B cell (primary cell): ENCODE measurements around the gene TRIM17. TPM values are rescaled to one million over a fixed set of nuclear protein-coding genes. Genes with fewer than 3 reads are reported as not detected.

ENCODE experiments used
- ATAC-seq: fragments of 200-7000 bp; cut with Tn5 transposase; one replicate; pipeline ENCODE4 v1.10.0; 2021; ENCODE audit warnings: low read depth, mild to moderate bottlenecking, moderate number of reproducible peaks, moderate library complexity
- CTCF ChIA-PET: fragments of 350-600 bp; sonication (Branson Sonifier 250); formaldehyde crosslinking; loops from one replicate; lab custom pipeline; 2021; ENCODE audit warnings: antibody characterized with exemption, inconsistent platforms; lab: Charles Lee
- POLR2A ChIA-PET: fragments of 350-600 bp; sonication (Branson Sonifier 250); formaldehyde crosslinking; loops from one replicate; lab custom pipeline; 2021; ENCODE audit warnings: antibody characterized with exemption; lab: Charles Lee
- DNase-seq: peaks from one replicate; pipeline ENCODE4 v3.0.0; 2013
- H2AFZ ChIP-seq: 2 replicates; pipeline ENCODE4 v1.6.1; 2012; ENCODE audit warnings: mild to moderate bottlenecking, low read depth, low read length; ENCODE audit not compliant: insufficient read depth, poor library complexity, severe bottlenecking
- H3K27ac ChIP-seq, 2 donors: 1 replicate in 1 of 2; 2 replicates in 1 of 2; pipeline ENCODE4 v1.5.1; 2012 to 2013; ENCODE audit warnings: low read length in 2 of 2, mild to moderate bottlenecking in 2 of 2, moderate library complexity in 1 of 2
- H3K27me3 ChIP-seq, 4 experiments: fragments of 200-600 bp in 1 of 4; sonication (generic) in 1 of 4; replicated peaks in 1 of 4; 1 replicate in 2 of 4; 2 replicates in 2 of 4; pipeline versions ENCODE4 v1.6.1 to v1.7.0; 2013 to 2016; ENCODE audit warnings: low read length in 3 of 4, mild to moderate bottlenecking in 2 of 4, mixed read lengths in 1 of 4, moderate library complexity in 1 of 4; ENCODE audit not compliant: insufficient read depth in 4 of 4, control insufficient read depth in 3 of 4; ENCODE audit errors: control extremely low read depth in 1 of 4
- H3K36me3 ChIP-seq, 2 experiments: replicated peaks in 1 of 2; 1 replicate in 1 of 2; 2 replicates in 1 of 2; pipeline versions ENCODE4 v1.6.1 to v1.7.1; 2013; ENCODE audit warnings: low read length in 1 of 2; ENCODE audit not compliant: insufficient read depth in 2 of 2, control insufficient read depth in 1 of 2; ENCODE audit errors: control extremely low read depth in 1 of 2, extremely low read depth in 1 of 2
- H3K4me1 ChIP-seq, 2 donors: fragments of 200-600 bp in 1 of 2; sonication (generic) in 1 of 2; 1 replicate in 1 of 2; 2 replicates in 1 of 2; pipeline versions ENCODE4 v1.5.1 to v1.6.1; 2013 to 2017; ENCODE audit warnings: low read length in 2 of 2; ENCODE audit not compliant: control insufficient read depth in 2 of 2, insufficient read depth in 2 of 2
- H3K4me2 ChIP-seq: replicated peaks from 2 replicates; pipeline ENCODE3; 2012; ENCODE audit warnings: mild to moderate bottlenecking, low read depth, low read length; ENCODE audit not compliant: poor library complexity, severe bottlenecking
- H3K4me3 ChIP-seq, 5 experiments: fragments of 200-600 bp in 1 of 5; sonication (generic) in 1 of 5; 1 replicate in 3 of 5; 2 replicates in 2 of 5; pipeline versions ENCODE4 v1.5.1 to v1.7.0; 2011 to 2016; ENCODE audit warnings: low read length in 4 of 5, mild to moderate bottlenecking in 4 of 5, low read depth in 2 of 5, control low read depth in 1 of 5, moderate library complexity in 1 of 5; ENCODE audit not compliant: insufficient read depth in 1 of 5; ENCODE audit errors: control extremely low read depth in 1 of 5, extremely low read depth in 1 of 5
- H3K79me2 ChIP-seq: fragments of 200-600 bp; sonication (generic); one replicate; pipeline ENCODE4 v1.6.0; 2016; ENCODE audit warnings: low read length; ENCODE audit not compliant: control insufficient read depth, insufficient read depth
- H3K9ac ChIP-seq: fragments of 200-600 bp; sonication (generic); 2 replicates; pipeline ENCODE4 v1.6.1; 2017; ENCODE audit warnings: mild to moderate bottlenecking, low read length, moderate library complexity
- H3K9me3 ChIP-seq, 3 donors: one replicate each; pipeline versions ENCODE4 v1.6.1 to v1.7.1; 2013; ENCODE audit warnings: low read length in 2 of 3; ENCODE audit not compliant: control insufficient read depth in 2 of 3, insufficient read depth in 1 of 3; ENCODE audit errors: control extremely low read depth in 1 of 3
- H4K20me1 ChIP-seq: 2 replicates; pipeline ENCODE4 v1.6.0; 2012; ENCODE audit warnings: mild to moderate bottlenecking, low read length; ENCODE audit not compliant: insufficient read depth, control insufficient read depth, poor library complexity, severe bottlenecking
- H3K27ac Mint-ChIP-seq: one replicate; pipeline ENCODE4 v1.8.0; 2021; ENCODE audit warnings: mixed read lengths
- H3K27me3 Mint-ChIP-seq: one replicate; pipeline ENCODE4 v1.8.0; 2021; ENCODE audit warnings: mixed read lengths
- H3K4me1 Mint-ChIP-seq: one replicate; pipeline ENCODE4 v1.8.0; 2021; ENCODE audit warnings: mixed read lengths
- H3K4me3 Mint-ChIP-seq: one replicate; pipeline ENCODE4 v1.8.0; 2021; ENCODE audit warnings: mixed read lengths
- H3K9me3 Mint-ChIP-seq: one replicate; pipeline ENCODE4 v1.8.0; 2022; ENCODE audit warnings: mixed read lengths; ENCODE audit not compliant: insufficient read depth
- CTCF ChIP-seq: fragments of 200-600 bp; IDR thresholded peaks from one replicate; pipeline ENCODE4 v1.8.0; 2022; ENCODE audit warnings: antibody characterized with exemption, mild to moderate bottlenecking
- EZH2 ChIP-seq: IDR thresholded peaks from 2 replicates; pipeline ENCODE4 v1.6.1; 2012; ENCODE audit warnings: borderline replicate concordance, low read depth, mild to moderate bottlenecking, moderate library complexity, low read length; ENCODE audit not compliant: insufficient read depth, poor library complexity, severe bottlenecking
- WGBS: methylation state at CpG from one replicate; pipeline ENCODE4 v1.1.5; 2013; ENCODE audit warnings: missing lambda C conversion rate; ENCODE audit not compliant: insufficient coverage; 5-methylcytosine and 5-hydroxymethylcytosine counted together
- intact Hi-C: fragments of 100-400 bp; cut with micrococcal nuclease; formaldehyde crosslinking; loops from one replicate; pipeline ENCODE4 v1.10.0; 2022
- polyA plus RNA-seq: library from polyadenylated mRNA; depleted of rRNA; stranded (reverse); fragments of >200 nt; gene quantifications from 2 replicates; pipeline ENCODE4 v1.2.3, GENCODE V29; 2012
- total RNA-seq, 2 donors: library from RNA; stranded (reverse); fragments of 120-200 nt in 1 of 2; gene quantifications; 1 replicate in 1 of 2; 2 replicates in 1 of 2; pipeline versions ENCODE4 v1.2.3 to v1.2.4, GENCODE V29; 2013 to 2022

Gene TRIM17
- total and polyA plus RNA-seq, 2 donors (not counting 1 experiment from before 2014, with no cell fraction given): not detected

DNA sequence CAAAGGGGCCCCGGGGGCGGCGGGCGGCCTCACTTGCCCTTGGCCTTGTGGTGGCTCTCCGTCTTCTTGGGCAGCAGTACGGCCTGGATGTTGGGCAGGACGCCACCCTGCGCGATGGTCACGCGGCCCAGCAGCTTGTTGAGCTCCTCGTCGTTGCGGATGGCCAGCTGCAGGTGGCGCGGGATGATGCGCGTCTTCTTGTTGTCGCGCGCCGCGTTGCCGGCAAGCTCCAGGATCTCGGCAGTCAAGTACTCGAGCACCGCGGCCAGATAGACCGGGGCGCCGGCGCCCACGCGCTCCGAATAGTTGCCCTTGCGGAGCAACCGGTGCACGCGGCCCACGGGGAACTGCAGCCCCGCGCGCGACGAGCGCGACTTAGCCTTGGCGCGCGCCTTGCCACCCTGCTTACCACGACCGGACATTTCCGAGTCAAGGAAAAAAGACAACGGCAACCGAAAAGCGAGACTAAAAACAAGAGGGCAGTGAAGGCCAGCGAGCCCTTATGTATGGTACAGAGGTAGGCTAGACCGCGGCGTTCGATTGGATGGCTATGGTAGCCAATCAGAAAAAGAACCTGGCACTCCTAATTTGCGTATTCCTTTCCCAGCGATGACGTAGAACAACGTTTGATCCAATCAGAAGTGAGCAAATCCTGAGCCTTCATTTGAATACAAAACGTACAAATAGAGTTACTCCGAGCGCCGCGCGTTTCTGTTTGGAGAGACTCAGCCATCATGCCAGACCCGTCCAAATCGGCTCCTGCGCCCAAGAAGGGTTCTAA lies 40.9 kb upstream of the TRIM17 start:
- peaks cover 37% of the 10 kb centered on the region for H3K27me3 Mint-ChIP-seq
- intact Hi-C loops: loop anchor here (1.0 kb wide), 3 partner anchors 29 to 51 kb away; partner anchors contain the start of gene TRIM11
- ChIA-PET POLR2A (interaction anchor here (0.8 to 2.2 kb wide), 5 partner anchors 8 to 292 kb away, joined by 3 to 14 read pairs (median 4); partner anchors contain the start of genes IBA57, RNF187 and TRIM11), CTCF (interaction anchor here (1.5 to 1.9 kb wide), 2 partner anchors 29 kb away, joined by 7 to 8 read pairs; partner anchors contain the start of gene RNF187)
- ATAC-seq: peak; percentile 88
- peak overlapping the region; percentile 92 for H3K4me3 Mint-ChIP-seq
- peak overlapping the region in 4 of 5 experiments; percentile 44 to 58 (median 48) for H3K4me3 ChIP-seq
- peak overlapping the region; percentile 71 for H3K4me2 ChIP-seq
- H4K20me1 ChIP-seq: no peaks in the 10 kb centered on the region
- no peak for TF ChIP-seq EZH2
- TF ChIP-seq CTCF: no peak
- peaks cover 27% of the 10 kb centered on the region for H3K4me1 Mint-ChIP-seq
- no peaks in the 10 kb centered on the region for H3K36me3 ChIP-seq
- H3K4me1 ChIP-seq: peaks cover 24 to 30% of the 10 kb centered on the region in 2 donors
- no peaks in the 10 kb centered on the region for H3K9me3 Mint-ChIP-seq
- H3K9ac ChIP-seq: peak overlapping the region; percentile 62
- peak; percentile 90 for DNase-seq
- peaks cover 0 to 44% (median 17%) of the 10 kb centered on the region in 4 experiments for H3K27me3 ChIP-seq
- peaks cover 0 to 7% (median 0%) of the 10 kb centered on the region in 3 donors for H3K9me3 ChIP-seq
- H2AFZ ChIP-seq: peak overlapping the region; percentile 61
- WGBS: 1% methylated on average over 73 of the region's 74 CpGs
- H3K79me2 ChIP-seq: no peaks in the 10 kb centered on the region
- peak overlapping the region; percentile 72 to 79 for H3K27ac ChIP-seq
- H3K27ac Mint-ChIP-seq: peak overlapping the region; percentile 98
